Measurements from ENCODE around the gene CLCN7. TPM values are rescaled to one million over a fixed set of nuclear protein-coding genes. Genes with fewer than 3 reads are reported as not detected.

Gene CLCN7
- total and polyA plus RNA-seq, 2 of the 8 experiments (the other 6 are each of a cell fraction or from before 2014, with no cell fraction given): 38.6 to 81.5 TPM

DNA sequence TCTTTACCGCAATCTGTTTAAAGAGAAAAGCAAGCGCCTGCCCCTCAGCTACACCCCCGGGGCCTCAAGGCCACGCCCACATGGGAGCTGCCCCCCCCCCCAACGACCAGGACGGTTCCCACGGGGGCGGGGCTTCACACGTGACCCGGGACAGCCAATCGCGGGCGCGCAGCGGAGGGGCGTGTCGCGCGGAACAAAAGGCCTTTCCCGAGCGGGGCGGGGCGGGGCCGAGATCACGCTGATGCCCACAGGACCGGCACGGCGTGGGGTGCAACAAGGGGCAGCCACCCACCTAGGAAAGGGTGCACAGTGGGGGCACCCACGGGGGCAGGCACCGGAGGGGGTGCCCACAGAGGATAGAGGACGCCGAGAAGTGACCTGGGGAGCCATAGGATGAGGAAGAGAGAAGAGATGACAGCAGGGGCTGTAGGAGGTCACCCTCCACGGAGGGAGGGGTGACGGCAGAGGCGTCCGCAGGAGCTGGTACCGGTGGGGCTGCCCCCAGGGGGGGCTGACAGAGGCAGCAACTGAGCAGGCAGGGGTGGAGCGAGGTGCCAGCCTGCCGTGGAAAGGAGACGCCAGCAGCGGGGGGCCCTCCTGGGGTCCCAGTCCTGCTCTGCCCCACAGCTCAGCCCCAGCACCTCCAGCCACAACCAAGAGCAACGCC, 66.5 kb downstream of the CLCN7 start (continued):
- TF ChIP-seq GTF2F1 (IDR thresholded peaks at IDR 0.05; ENCODE audit: borderline replicate concordance, low read depth, low read length) (no peak), TEAD4 (IDR thresholded peaks at IDR 0.05; ENCODE audit: low read depth, low read length) (no peak), EGR1 (IDR thresholded peaks at IDR 0.05; ENCODE audit: borderline replicate concordance, low read depth, low read length) (no peak), SRF (IDR thresholded peaks at IDR 0.05; ENCODE audit: low read depth, low read length) (no peak), SIN3A (conservative IDR thresholded peaks at IDR 0.05 in 1 of 2, IDR thresholded peaks at IDR 0.05 in 1 of 2; ENCODE audit: low read depth in 1 of 2, low read length in 2 of 2) (0 out of 4 replicates have a peak, but pooled peaks of 1 of the 2 experiments have one; percentile 12), ATF3 (IDR thresholded peaks at IDR 0.05; ENCODE audit: insufficient read depth, low read depth, low read length) (peak; percentile 79), SP2 (IDR thresholded peaks at IDR 0.05; ENCODE audit: low read length) (no peak), CREB1 (IDR thresholded peaks at IDR 0.05) (no peak), SP1 (IDR thresholded peaks at IDR 0.05; ENCODE audit: low read depth, low read length) (peak; percentile 63; the same call in 1 of the 2 replicates), ZNF274 (IDR thresholded peaks at IDR 0.05; ENCODE audit: borderline replicate concordance, extremely low read depth, low read length) (no peak), ASH2L (IDR thresholded peaks at IDR 0.05; ENCODE audit: low read length) (no peak), HDAC2 (IDR thresholded peaks at IDR 0.05; ENCODE audit: borderline replicate concordance in 1 of 2, low read depth in 2 of 2, low read length in 2 of 2) (no peak), RAD21 (IDR thresholded peaks at IDR 0.05 in 1 of 2, conservative IDR thresholded peaks at IDR 0.05 in 1 of 2; ENCODE audit: low read depth in 2 of 2, low read length in 2 of 2) (no peak), POU5F1 (IDR thresholded peaks at IDR 0.05; ENCODE audit: low read depth, low read length) (no peak), SUZ12 (IDR thresholded peaks at IDR 0.05; ENCODE audit: low read length) (no peak), FOSL1 (IDR thresholded peaks at IDR 0.05; ENCODE audit: insufficient read depth, low read depth, low read length) (no peak), BACH1 (IDR thresholded peaks at IDR 0.05; ENCODE audit: low read length) (no peak), NANOG (IDR thresholded peaks at IDR 0.05; ENCODE audit: insufficient read depth, low read depth, low read length, poor library complexity, severe bottlenecking) (no peak), USF2 (IDR thresholded peaks at IDR 0.05; ENCODE audit: low read length) (peak; percentile 92), BRCA1 (IDR thresholded peaks at IDR 0.05; ENCODE audit: low read depth, low read length) (no peak)
- TF ChIP-seq, protein P1, sequence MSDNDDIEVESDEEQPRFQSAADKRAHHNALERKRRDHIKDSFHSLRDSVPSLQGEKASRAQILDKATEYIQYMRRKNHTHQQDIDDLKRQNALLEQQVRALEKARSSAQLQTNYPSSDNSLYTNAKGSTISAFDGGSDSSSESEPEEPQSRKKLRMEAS (IDR thresholded peaks at IDR 0.05): no peak
